Stimulated activated naive CD4-positive, alpha-beta T cell (primary cell): ENCODE results near the gene COQ4.

ENCODE experiments used
- DNase-seq, 6 experiments: peaks; one replicate each; lab custom pipeline; 2025; lab: John Stamatoyannopoulos, UW

The COQ4 gene

GRCh38 chr9:128340691-128341434, 18.2 kb downstream of the COQ4 start:
- DNase-seq: peak in 1 of 6 experiments; percentile 42

GRCh38 chr9:128341435-128341849, 18.8 kb downstream of the COQ4 start:
- peak; percentile 23 to 63 (median 47) for DNase-seq

DNA sequence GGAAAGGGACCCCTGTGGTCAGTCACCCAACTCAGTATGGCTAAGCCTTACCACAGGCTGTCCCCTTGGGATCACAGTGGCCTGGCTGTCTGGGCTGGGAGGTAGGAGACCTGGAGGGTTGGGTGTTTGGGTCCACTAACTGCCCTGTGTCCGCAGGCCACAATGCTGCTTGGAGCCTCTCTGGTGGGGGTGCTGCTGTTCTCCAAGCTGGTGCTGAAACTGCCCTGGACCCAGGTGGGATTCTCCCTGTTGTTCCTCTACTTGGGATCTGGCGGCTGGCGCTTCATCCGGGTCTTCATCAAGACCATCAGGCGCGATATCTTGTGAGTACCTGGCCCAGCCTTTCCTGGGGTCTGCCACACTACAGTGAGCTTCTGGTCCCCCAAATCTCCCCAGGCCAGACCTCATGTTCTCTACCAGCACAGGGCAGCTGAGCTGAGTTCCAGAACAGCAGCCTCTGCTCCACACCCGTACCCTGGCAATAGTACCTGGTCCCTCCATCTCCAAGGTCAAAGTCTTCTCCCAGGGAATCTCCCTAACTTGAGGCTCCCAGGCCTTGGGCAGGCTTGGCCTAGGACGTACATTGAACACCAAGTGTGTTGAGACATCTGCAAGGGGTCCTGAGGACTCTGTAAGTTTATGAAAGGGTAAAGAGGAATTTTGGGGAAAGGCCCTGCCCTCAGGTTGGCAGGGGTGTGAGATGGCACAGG, 20.5 kb downstream of the COQ4 start:
- DNase-seq: no peak

GRCh38 chr9:128343855-128344254, 21.2 kb downstream of the COQ4 start:
- DNase-seq: no peak

DNA sequence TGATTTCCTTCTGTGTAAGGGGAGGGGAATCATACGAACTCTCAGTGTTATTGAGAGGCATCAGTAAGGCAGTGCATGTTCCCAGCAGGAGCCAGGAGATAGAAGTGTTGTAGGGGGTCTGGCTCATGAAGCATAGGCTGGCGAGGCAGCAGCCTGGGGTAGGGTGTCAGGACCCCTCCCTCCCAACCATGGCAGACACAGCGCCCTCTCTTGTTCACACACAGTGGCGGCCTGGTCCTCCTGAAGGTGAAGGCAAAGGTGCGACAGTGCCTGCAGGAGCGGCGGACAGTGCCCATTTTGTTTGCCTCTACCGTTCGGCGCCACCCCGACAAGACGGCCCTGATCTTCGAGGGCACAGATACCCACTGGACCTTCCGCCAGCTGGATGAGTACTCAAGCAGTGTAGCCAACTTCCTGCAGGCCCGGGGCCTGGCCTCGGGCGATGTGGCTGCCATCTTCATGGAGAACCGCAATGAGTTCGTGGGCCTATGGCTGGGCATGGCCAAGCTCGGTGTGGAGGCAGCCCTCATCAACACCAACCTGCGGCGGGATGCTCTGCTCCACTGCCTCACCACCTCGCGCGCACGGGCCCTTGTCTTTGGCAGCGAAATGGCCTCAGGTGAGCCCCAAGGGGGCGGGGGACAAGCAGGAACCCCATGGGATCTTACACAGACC, 22.4 kb downstream of the COQ4 start:
- DNase-seq: no peak

GRCh38 chr9:128349125-128349524, 26.5 kb downstream of the COQ4 start:
- DNase-seq: no peak

- no peak for DNase-seq
Observed at GRCh38 chr9:128349772-128350171, 27.1 kb downstream of the COQ4 start.

DNA sequence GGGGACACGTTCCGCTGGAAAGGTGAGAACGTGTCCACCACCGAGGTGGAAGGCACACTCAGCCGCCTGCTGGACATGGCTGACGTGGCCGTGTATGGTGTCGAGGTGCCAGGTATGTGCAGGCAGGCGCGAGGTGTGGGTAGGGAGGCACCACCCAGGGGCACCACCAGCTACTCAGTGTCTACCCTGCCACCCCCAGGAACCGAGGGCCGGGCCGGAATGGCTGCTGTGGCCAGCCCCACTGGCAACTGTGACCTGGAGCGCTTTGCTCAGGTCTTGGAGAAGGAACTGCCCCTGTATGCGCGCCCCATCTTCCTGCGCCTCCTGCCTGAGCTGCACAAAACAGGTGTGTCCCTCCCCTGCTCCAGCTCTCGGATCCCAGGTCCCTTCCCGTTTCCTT, 32.8 kb downstream of the COQ4 start:
- no peak for DNase-seq

- DNase-seq: no peak
Observed at GRCh38 chr9:128358090-128358489, 35.5 kb downstream of the COQ4 start.

DNA sequence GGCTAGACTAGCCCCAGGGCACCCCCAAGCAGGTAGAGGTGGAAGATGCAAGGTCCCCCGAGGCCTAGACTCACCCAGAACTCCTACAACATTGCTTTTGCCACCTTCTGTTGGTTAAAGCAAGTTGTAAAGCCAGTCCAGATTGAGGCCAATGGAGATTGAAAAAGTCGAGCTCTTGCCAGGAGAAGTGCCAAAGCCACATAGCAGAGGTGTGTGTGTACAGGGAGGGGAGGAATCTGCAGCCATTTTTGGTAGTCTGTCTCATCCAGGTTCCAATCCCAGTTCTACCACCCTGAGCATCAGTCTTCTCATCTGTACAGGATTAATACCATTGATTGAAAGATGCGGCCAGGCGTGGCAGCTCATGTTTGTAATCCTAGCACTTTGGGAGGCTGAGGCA, 36.2 kb downstream of the COQ4 start:
- no peak for DNase-seq

DNA sequence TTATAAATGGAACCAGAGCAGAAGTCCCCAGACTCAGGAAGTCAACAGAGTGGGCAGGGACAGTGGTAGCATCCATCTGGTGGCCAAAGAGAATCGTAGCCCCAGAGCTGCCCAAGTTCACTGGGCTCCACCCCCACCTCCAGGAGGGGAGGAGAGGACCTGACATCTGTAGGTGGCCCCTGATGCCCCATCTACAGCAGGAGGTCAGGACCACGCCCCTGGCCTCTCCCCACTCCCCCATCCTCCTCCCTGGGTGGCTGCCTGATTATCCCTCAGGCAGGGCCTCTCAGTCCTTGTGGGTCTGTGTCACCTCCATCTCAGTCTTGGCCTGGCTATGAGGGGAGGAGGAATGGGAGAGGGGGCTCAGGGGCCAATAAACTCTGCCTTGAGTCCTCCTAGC, 38.2 kb downstream of the COQ4 start:
- DNase-seq: no peak

DNA sequence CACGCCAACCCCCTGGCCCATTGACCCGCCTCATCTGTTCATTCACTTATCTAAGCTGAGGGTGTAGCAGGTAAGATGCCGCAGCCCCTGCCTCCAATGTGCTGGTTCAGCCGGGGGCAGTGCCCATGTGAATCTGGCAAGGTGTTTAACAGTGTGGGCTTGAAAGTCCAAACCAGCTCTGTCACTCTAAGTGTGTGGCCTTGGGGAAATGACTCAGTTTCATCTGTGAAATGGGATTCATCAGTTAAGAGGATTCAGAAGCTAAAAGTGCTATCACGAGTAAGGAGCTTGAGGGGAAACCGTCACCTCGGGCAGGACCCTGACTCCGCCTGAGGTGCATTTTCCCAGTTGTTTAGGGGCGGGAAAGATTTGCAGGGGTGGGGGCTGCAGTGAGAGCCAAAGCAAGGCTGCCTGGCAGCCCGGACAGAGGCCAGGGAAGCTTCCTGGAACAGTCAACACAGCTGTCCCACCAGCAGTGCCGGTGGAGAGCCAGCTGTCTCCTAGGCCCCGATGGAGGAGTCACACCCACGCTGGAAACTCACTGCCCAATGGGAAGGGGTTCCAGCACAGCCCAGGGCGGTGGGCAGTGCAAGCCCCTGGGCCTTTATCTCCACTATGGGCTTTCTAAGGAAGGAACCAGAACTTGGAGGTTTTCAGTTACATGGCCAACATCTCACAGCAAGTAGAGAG, 38.8 kb downstream of the COQ4 start:
- DNase-seq: no peak

DNA sequence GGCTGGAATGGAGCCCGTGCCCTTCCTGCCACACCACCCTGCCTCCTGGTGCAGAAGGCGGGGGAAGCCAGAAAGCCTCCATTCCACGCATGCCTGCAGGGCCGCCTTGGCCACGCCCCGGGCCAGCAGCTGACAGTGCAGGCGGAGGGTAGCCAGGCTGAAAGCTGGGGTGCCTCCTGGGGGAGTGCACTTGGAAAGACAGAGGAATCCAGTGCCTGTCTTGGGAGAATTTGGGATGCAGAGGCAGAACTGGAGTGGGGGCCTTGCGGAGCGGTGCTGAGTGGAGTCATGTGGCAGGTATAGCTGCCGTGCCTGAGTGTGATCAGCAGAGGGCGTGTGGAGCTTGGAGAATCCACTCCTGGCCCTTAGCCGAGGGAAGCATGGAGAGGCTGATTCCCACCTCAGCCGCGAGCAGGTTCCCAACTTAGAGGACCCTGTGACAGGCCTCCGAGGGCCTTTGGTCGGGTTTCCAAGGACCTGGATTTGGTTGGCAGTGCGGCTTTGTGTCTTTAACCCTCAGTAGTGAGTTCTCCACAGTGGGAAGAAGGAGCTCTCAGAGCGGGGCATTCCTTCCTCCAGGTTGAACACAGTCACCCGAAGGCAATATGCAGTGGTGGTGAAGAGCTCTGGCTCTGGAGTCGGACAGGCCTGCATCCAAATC, 39.5 kb downstream of the COQ4 start:
- DNase-seq: peak; percentile 46 to 74 (median 65)

GRCh38 chr9:128362774-128363173, 40.1 kb downstream of the COQ4 start:
- no peak for DNase-seq

- no peak for DNase-seq
Observed at GRCh38 chr9:128365525-128365924, 42.9 kb downstream of the COQ4 start.

DNA sequence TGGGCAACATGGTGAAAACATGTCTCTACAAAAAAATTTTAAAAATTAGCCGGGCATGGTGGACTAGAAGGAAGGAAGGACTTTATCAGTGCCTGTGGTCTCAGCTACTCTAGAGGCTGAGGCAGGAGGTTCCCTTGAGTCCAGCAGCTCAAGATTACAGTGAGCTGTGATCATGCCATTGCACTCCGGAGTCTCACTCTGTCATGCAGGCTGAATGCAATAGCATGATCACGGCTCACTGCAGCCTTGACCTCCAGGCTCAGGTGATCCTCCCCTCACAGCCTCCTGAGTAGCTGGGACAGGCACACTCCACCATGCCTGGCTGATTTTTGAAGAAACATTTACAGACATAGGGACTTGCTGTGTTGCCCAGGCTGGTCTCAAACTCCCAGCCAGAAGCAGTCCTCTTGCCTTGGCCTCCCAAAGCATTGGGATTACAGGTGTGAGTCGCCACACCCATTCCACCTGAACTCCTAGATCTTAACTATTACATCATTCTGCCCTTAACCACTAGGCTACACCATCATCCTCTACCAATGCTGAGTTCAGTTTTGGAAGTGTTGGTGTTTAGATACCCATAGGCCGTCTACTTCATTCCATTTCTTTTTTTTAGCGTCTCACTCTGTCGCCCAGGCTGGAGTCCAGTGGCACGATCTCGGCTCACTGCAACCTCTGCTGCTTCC, 46.5 kb downstream of the COQ4 start:
- DNase-seq: no peak

DNA sequence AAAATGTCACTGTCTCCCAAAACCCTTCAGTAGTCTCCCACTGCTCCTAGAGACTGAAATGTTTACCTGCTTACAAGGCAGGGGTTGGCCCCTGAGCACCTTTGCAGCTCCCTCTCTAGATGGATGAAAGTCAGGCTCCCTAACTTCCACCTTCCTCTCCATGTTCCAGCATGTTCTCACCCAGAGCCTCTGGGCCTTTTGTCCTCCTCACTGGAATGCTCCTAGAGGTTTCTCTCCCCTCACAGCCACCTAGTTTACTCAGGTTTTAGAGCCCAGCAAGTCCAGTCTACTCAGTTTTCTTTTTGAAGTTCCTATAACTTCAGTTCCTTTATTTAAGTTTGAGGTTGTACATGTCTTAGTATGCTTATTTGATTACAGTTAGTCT, 47.7 kb downstream of the COQ4 start:
- no peak for DNase-seq

- peak; percentile 91 to 96 (median 94) for DNase-seq
Observed at GRCh38 chr9:128370752-128371629, 48.4 kb downstream of the COQ4 start, which contains the start of gene URM1. TSS of gene URM1 (plus strand) at chr9:128371374. CDS start at chr9:128371381, 7 bp downstream.

- DNase-seq: no peak
Observed at GRCh38 chr9:128371630-128372117, 49.0 kb downstream of the COQ4 start.

GRCh38 chr9:128372188-128372641, 49.6 kb downstream of the COQ4 start:
- DNase-seq: no peak
